GM10266 (cell line): ENCODE measurements around the gene PDSS2.

Experiments
- DNase-seq: peaks from one replicate; pipeline ENCODE4 v3.0.0; 2012; ENCODE audit errors: extremely low spot score
- CTCF ChIP-seq: IDR thresholded peaks from 2 replicates; pipeline ENCODE4 v1.5.1; 2012; ENCODE audit warnings: mild to moderate bottlenecking, low read depth; ENCODE audit not compliant: control insufficient read depth, insufficient read depth; ENCODE audit errors: missing control alignments

The PDSS2 gene

GRCh38 chr6:107361753-107362604, 97.4 kb downstream of the PDSS2 start:
- DNase-seq, result no peak
- TF ChIP-seq CTCF, result no peak

GRCh38 chr6:107360476-107360875, 98.9 kb downstream of the PDSS2 start:
- no peak for DNase-seq
- no peak for TF ChIP-seq CTCF

GRCh38 chr6:107357842-107358241, 101.5 kb downstream of the PDSS2 start:
- no peak for TF ChIP-seq CTCF
- DNase-seq, result no peak

GRCh38 chr6:107357031-107357430, 102.3 kb downstream of the PDSS2 start:
- TF ChIP-seq CTCF, result no peak
- DNase-seq, result no peak

- TF ChIP-seq CTCF, result no peak
- DNase-seq, result no peak
These were observed 103.7 kb downstream of the PDSS2 start for GRCh38 chr6:107355659-107356058.

GRCh38 chr6:107354451-107354850, 104.9 kb downstream of the PDSS2 start:
- TF ChIP-seq CTCF, result no peak
- no peak for DNase-seq

GRCh38 chr6:107353773-107354382, 105.5 kb downstream of the PDSS2 start:
- TF ChIP-seq CTCF, result no peak
- DNase-seq, result no peak
